Smooth muscle cell (in vitro differentiated cells): Measurements from ENCODE around the gene PAK4. TPM values are rescaled to one million over a fixed set of nuclear protein-coding genes. Genes with fewer than 3 reads are reported as not detected.

ENCODE experiments used
- DNase-seq: peaks from one replicate; lab custom pipeline; 2025; ENCODE audit not compliant: unreplicated experiment; lab: John Stamatoyannopoulos, UW
- H2AFZ ChIP-seq: fragments of 200-600 bp; sonication (generic); 2 replicates; pipeline ENCODE4 v1.6.0; 2016; ENCODE audit warnings: antibody characterized with exemption, low read depth, mild to moderate bottlenecking
- H3F3A ChIP-seq: fragments of 200-600 bp; sonication (generic); 2 replicates; pipeline ENCODE4 v1.6.0; 2017; ENCODE audit warnings: antibody characterized with exemption, low read depth
- H3K27ac ChIP-seq: fragments of 200-600 bp; sonication (generic); 2 replicates; pipeline ENCODE4 v1.5.1; 2016; ENCODE audit warnings: low read depth, mild to moderate bottlenecking
- H3K27me3 ChIP-seq: fragments of 200-600 bp; sonication (generic); 2 replicates; pipeline ENCODE4 v1.6.1; 2016; ENCODE audit warnings: low read depth, mild to moderate bottlenecking
- H3K36me3 ChIP-seq: fragments of 200-600 bp; sonication (generic); 2 replicates; pipeline ENCODE4 v1.5.1; 2016; ENCODE audit warnings: low read depth
- H3K4me1 ChIP-seq: fragments of 200-600 bp; sonication (generic); 2 replicates; pipeline ENCODE4 v1.5.1; 2016; ENCODE audit warnings: low read depth
- H3K4me2 ChIP-seq: fragments of 200-600 bp; sonication (generic); 2 replicates; pipeline ENCODE4 v1.6.0; 2016; ENCODE audit warnings: mild to moderate bottlenecking
- H3K4me3 ChIP-seq: fragments of 200-600 bp; sonication (generic); 2 replicates; pipeline ENCODE4 v1.5.1; 2016; ENCODE audit warnings: mild to moderate bottlenecking
- H3K79me2 ChIP-seq: fragments of 200-600 bp; sonication (generic); 2 replicates; pipeline ENCODE4 v1.6.0; 2016; ENCODE audit warnings: low read depth, mild to moderate bottlenecking
- H3K9ac ChIP-seq: fragments of 200-600 bp; sonication (generic); 2 replicates; pipeline ENCODE4 v1.6.0; 2016; ENCODE audit warnings: low read depth
- H3K9me3 ChIP-seq: fragments of 200-600 bp; sonication (generic); replicated peaks from 2 replicates; pipeline ENCODE4 v1.5.1; 2016; ENCODE audit warnings: low read depth
- H4K20me1 ChIP-seq: fragments of 200-600 bp; sonication (generic); 2 replicates; pipeline ENCODE4 v1.6.0; 2016; ENCODE audit warnings: low read depth
- CTCF ChIP-seq: fragments of 200-600 bp; sonication (generic); IDR thresholded peaks from 2 replicates; pipeline ENCODE4 v1.5.1; 2017; ENCODE audit warnings: borderline replicate concordance, mild to moderate bottlenecking, antibody characterized with exemption; ENCODE audit not compliant: insufficient read depth, poor library complexity, severe bottlenecking
- WGBS: methylation state at CpG from one replicate; pipeline ENCODE4 v1.1.7; 2016; ENCODE audit warnings: low lambda C conversion rate; 5-methylcytosine and 5-hydroxymethylcytosine counted together
- polyA plus RNA-seq: library from polyadenylated mRNA; unstranded; fragments of >200 nt; fragmentation: Nextera tagmentation; extraction: Ambion mirVana; gene quantifications from 2 replicates; pipeline ENCODE4 v1.2.1, GENCODE V29; 2016
- total RNA-seq: library from RNA; depleted of rRNA; stranded (reverse); fragments of >200 nt; gene quantifications from 2 replicates; pipeline ENCODE4 v1.2.3, GENCODE V29; 2014

Gene PAK4
- total and polyA plus RNA-seq, 2 experiments from 2014 or later = 11.8 to 19.1 TPM

- H3K36me3 ChIP-seq = no peaks in the 10 kb centered on the region
- H3K4me2 ChIP-seq = peak overlapping the region; percentile 26
- peak overlapping the region; percentile 47 for H3K27ac ChIP-seq
- no peaks in the 10 kb centered on the region for H3K9me3 ChIP-seq
- no peak overlapping the region for H3K4me3 ChIP-seq
- H3K9ac ChIP-seq = no peak overlapping the region
- H3K4me1 ChIP-seq = peaks cover 16% of the 10 kb centered on the region
- H4K20me1 ChIP-seq = peaks cover 87% of the 10 kb centered on the region
- no peaks in the 10 kb centered on the region for H3K27me3 ChIP-seq
- 80% methylated on average over 13 of the region's 13 CpGs for WGBS
- H2AFZ ChIP-seq = no peak overlapping the region
- no peaks in the 10 kb centered on the region for H3F3A ChIP-seq
- TF ChIP-seq CTCF = no peak
- H3K79me2 ChIP-seq = peaks cover 59% of the 10 kb centered on the region
- no peak for DNase-seq
Observed at GRCh38 chr19:39154100-39154628, 28.6 kb downstream of the PAK4 start.

- DNase-seq = no peak
- peaks cover 58% of the 10 kb centered on the region for H3K79me2 ChIP-seq
Observed at GRCh38 chr19:39154629-39155100, 29.1 kb downstream of the PAK4 start.

GRCh38 chr19:39155114-39155700 lies 29.6 kb downstream of the PAK4 start:
- H3K4me2 ChIP-seq = no peak overlapping the region
- peak overlapping the region; percentile 47 for H3K27ac ChIP-seq
- no peak overlapping the region for H3K9ac ChIP-seq
- TF ChIP-seq CTCF = no peak
- H3F3A ChIP-seq = peaks cover 5% of the 10 kb centered on the region
- no peaks in the 10 kb centered on the region for H3K36me3 ChIP-seq
- peaks cover 87% of the 10 kb centered on the region for H4K20me1 ChIP-seq
- no peak overlapping the region for H3K4me3 ChIP-seq
- no peak overlapping the region for H2AFZ ChIP-seq
- H3K4me1 ChIP-seq = peaks cover 16% of the 10 kb centered on the region
- H3K9me3 ChIP-seq = no peaks in the 10 kb centered on the region
- peaks cover 53% of the 10 kb centered on the region for H3K79me2 ChIP-seq
- 85% methylated on average over 11 of the region's 11 CpGs for WGBS
- H3K27me3 ChIP-seq = no peaks in the 10 kb centered on the region
- DNase-seq = no peak

More at GRCh38 chr19:39154629-39155100, 29.1 kb downstream of the PAK4 start:
- no peak overlapping the region for H3K4me3 ChIP-seq
- peak overlapping the region; percentile 47 for H3K27ac ChIP-seq
- H3F3A ChIP-seq = no peaks in the 10 kb centered on the region
- H3K4me1 ChIP-seq = peaks cover 16% of the 10 kb centered on the region
- H3K9ac ChIP-seq = no peak overlapping the region
- TF ChIP-seq CTCF = no peak
- no peaks in the 10 kb centered on the region for H3K36me3 ChIP-seq
- no peaks in the 10 kb centered on the region for H3K27me3 ChIP-seq
- H3K9me3 ChIP-seq = no peaks in the 10 kb centered on the region
- H4K20me1 ChIP-seq = peaks cover 87% of the 10 kb centered on the region
- H2AFZ ChIP-seq = no peak overlapping the region
- 57% methylated on average over 11 of the region's 11 CpGs for WGBS
- no peak overlapping the region for H3K4me2 ChIP-seq

GRCh38 chr19:39155741-39156140 lies 30.2 kb downstream of the PAK4 start:
- no peak for TF ChIP-seq CTCF
- DNase-seq = no peak
- Histone ChIP-seq H3F3A (peaks cover 7% of the 10 kb centered on the region), H3K27ac (no peak overlapping the region), H3K27me3 (no peaks in the 10 kb centered on the region), H3K4me3 (no peak overlapping the region), H3K36me3 (no peaks in the 10 kb centered on the region), H4K20me1 (peaks cover 88% of the 10 kb centered on the region), H3K79me2 (peaks cover 47% of the 10 kb centered on the region), H2AFZ (no peak overlapping the region), H3K4me1 (peaks cover 16% of the 10 kb centered on the region), H3K9ac (no peak overlapping the region), H3K9me3 (no peaks in the 10 kb centered on the region), H3K4me2 (peak overlapping the region; percentile 79)
- 96% methylated on average over 15 of the region's 15 CpGs for WGBS
